Peyer's patch (tissue), 4 donors: Measurements from ENCODE around the gene XYLT1.

ENCODE experiments used
- POLR2A ChIP-seq, 2 donors: fragments of 450-650 bp; IDR thresholded peaks; one replicate each; pipeline ENCODE4 v1.5.1; 2017; ENCODE audit warnings: antibody characterized with exemption in 2 of 2, mild to moderate bottlenecking in 2 of 2, moderate library complexity in 2 of 2
- TF ChIP-seq, protein P1 (sequence below), 6 experiments: fragments of 450-650 bp in 4 of 6; fragments of 200-600 bp in 2 of 6; sonication (generic) in 1 of 6; IDR thresholded peaks; one replicate each; pipeline ENCODE4 v1.5.1; 2017 to 2019; ENCODE audit warnings: antibody characterized with exemption in 6 of 6, mild to moderate bottlenecking in 3 of 6, moderate library complexity in 1 of 6

- TF ChIP-seq, protein P1, sequence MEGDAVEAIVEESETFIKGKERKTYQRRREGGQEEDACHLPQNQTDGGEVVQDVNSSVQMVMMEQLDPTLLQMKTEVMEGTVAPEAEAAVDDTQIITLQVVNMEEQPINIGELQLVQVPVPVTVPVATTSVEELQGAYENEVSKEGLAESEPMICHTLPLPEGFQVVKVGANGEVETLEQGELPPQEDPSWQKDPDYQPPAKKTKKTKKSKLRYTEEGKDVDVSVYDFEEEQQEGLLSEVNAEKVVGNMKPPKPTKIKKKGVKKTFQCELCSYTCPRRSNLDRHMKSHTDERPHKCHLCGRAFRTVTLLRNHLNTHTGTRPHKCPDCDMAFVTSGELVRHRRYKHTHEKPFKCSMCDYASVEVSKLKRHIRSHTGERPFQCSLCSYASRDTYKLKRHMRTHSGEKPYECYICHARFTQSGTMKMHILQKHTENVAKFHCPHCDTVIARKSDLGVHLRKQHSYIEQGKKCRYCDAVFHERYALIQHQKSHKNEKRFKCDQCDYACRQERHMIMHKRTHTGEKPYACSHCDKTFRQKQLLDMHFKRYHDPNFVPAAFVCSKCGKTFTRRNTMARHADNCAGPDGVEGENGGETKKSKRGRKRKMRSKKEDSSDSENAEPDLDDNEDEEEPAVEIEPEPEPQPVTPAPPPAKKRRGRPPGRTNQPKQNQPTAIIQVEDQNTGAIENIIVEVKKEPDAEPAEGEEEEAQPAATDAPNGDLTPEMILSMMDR (IDR thresholded peaks at IDR 0.05): no peak
- TF ChIP-seq POLR2A (IDR thresholded peaks at IDR 0.05): no peak
These were observed 120.6 kb downstream of the XYLT1 start for GRCh38 chr16:17350207-17350606.
